SK-N-SH (cell line): ENCODE measurements around the gene AKAP9. TPM values are rescaled to one million over a fixed set of nuclear protein-coding genes. Genes with fewer than 3 reads are reported as not detected.

Experiments
- CTCF ChIA-PET: fragments of 300-600, 350-600 bp; formaldehyde crosslinking; extraction: SDS; loops from one replicate; lab custom pipeline; 2021; lab: Yijun Ruan, JAX
- POLR2A ChIA-PET: fragments of 350-600 bp; sonication (Branson Sonifier 250); formaldehyde crosslinking; extraction: SDS; loops from one replicate; lab custom pipeline; 2020; ENCODE audit warnings: antibody characterized with exemption, inconsistent platforms; lab: Yijun Ruan, JAX
- DNase-seq: peaks from one replicate; pipeline ENCODE4 v3.0.0; 2012
- H2AFZ ChIP-seq: fragments of 200-600 bp; sonication (generic); 2 replicates; pipeline ENCODE4 v1.8.1; 2016; ENCODE audit warnings: antibody characterized with exemption, mild to moderate bottlenecking, low read depth
- H3F3A ChIP-seq: fragments of 200-600 bp; sonication (generic); replicated peaks from 2 replicates; pipeline ENCODE3; 2016; ENCODE audit warnings: antibody characterized with exemption, mild to moderate bottlenecking; ENCODE audit not compliant: insufficient read depth
- H3K27ac ChIP-seq, 2 experiments: fragments of 200-500 bp in 1 of 2; fragments of 200-600 bp in 1 of 2; sonication (Bioruptor generic) in 1 of 2; sonication (generic), shearing (Covaris generic) in 1 of 2; 2 replicates each; pipeline versions ENCODE4 v1.5.1 to v1.6.1; 2014 to 2016; ENCODE audit warnings: low read depth in 2 of 2, inconsistent platforms in 1 of 2, low read length in 1 of 2, mild to moderate bottlenecking in 1 of 2, mixed read lengths in 1 of 2
- H3K27me3 ChIP-seq: fragments of 200-600 bp; sonication (generic), shearing (Covaris generic); 2 replicates; pipeline ENCODE4 v1.6.1; 2016; ENCODE audit warnings: mixed run types; ENCODE audit not compliant: insufficient read depth
- H3K36me3 ChIP-seq, 2 experiments: fragments of 200-500 bp in 1 of 2; fragments of 200-600 bp in 1 of 2; sonication (Bioruptor generic) in 1 of 2; sonication (generic) in 1 of 2; replicated peaks in 1 of 2; 2 replicates each; pipeline versions ENCODE3 to v1.5.1; 2014 to 2016; ENCODE audit warnings: low read length in 1 of 2, mild to moderate bottlenecking in 1 of 2; ENCODE audit not compliant: insufficient read depth in 2 of 2, control insufficient read depth in 1 of 2
- H3K4me1 ChIP-seq, 2 experiments: fragments of 200-500 bp in 1 of 2; fragments of 200-600 bp in 1 of 2; sonication (Bioruptor generic) in 1 of 2; sonication (generic), shearing (Covaris generic) in 1 of 2; 2 replicates each; pipeline versions ENCODE4 v1.5.1 to v1.6.1; 2014 to 2016; ENCODE audit warnings: low read depth in 1 of 2, low read length in 1 of 2, mixed run types in 1 of 2; ENCODE audit not compliant: insufficient read depth in 2 of 2, control insufficient read depth in 1 of 2
- H3K4me2 ChIP-seq: fragments of 200-600 bp; sonication (generic), shearing (Covaris generic); 2 replicates; pipeline ENCODE4 v1.6.1; 2017; ENCODE audit warnings: mixed run types
- H3K4me3 ChIP-seq, 2 experiments: fragments of 200-500 bp in 1 of 2; fragments of 200-600 bp in 1 of 2; sonication (Bioruptor generic) in 1 of 2; sonication (generic), shearing (Covaris generic) in 1 of 2; 2 replicates each; pipeline versions ENCODE4 v1.5.1 to v1.8.1; 2014 to 2016; ENCODE audit warnings: low read depth in 2 of 2, inconsistent platforms in 1 of 2, low read length in 1 of 2, mild to moderate bottlenecking in 1 of 2, mixed read lengths in 1 of 2, moderate library complexity in 1 of 2
- H3K79me2 ChIP-seq: fragments of 200-600 bp; sonication (generic); 2 replicates; pipeline ENCODE4 v1.8.1; 2017; ENCODE audit warnings: mild to moderate bottlenecking; ENCODE audit not compliant: insufficient read depth
- H3K9ac ChIP-seq: fragments of 200-600 bp; sonication (generic); 2 replicates; pipeline ENCODE4 v1.6.1; 2017; ENCODE audit warnings: mixed run types
- H3K9me2 ChIP-seq: fragments of 200-600 bp; sonication (generic); 2 replicates; pipeline ENCODE4 v1.6.1; 2017; ENCODE audit warnings: mixed run types
- H3K9me3 ChIP-seq: fragments of 200-600 bp; sonication (generic); 2 replicates; pipeline ENCODE4 v1.6.1; 2017; ENCODE audit warnings: mixed run types, mild to moderate bottlenecking, moderate library complexity
- H4K20me1 ChIP-seq: fragments of 200-600 bp; sonication (generic); 2 replicates; pipeline ENCODE4 v1.6.1; 2017; ENCODE audit warnings: mild to moderate bottlenecking, mixed run types; ENCODE audit not compliant: insufficient read depth
- CHD2 ChIP-seq: fragments of 150-350 bp; IDR thresholded peaks from 2 replicates; pipeline ENCODE4 v1.6.1; 2018; ENCODE audit warnings: low read length; ENCODE audit not compliant: partially characterized antibody
- ELF1 ChIP-seq: IDR thresholded peaks from 2 replicates; pipeline ENCODE4 v1.4.0; 2012
- EP300 ChIP-seq, 2 experiments: IDR thresholded peaks; 2 replicates each; pipeline versions ENCODE4 v1.4.0 to v1.6.1; 2012; ENCODE audit warnings: borderline replicate concordance in 1 of 2, low read depth in 1 of 2, low read length in 1 of 2
- EZH2phosphoT487 ChIP-seq: fragments of 200-600 bp; sonication (generic); IDR thresholded peaks from 2 replicates; pipeline ENCODE4 v1.6.1; 2017; ENCODE audit warnings: low read depth, mixed run types, mild to moderate bottlenecking, antibody characterized with exemption, moderate library complexity, borderline replicate concordance
- FOXJ3 ChIP-seq: sonication (generic); formaldehyde crosslinking; IDR thresholded peaks from 2 replicates; pipeline ENCODE4 v1.5.1; 2020; ENCODE audit warnings: mild to moderate bottlenecking, missing genetic modification reagents
- FOXM1 ChIP-seq: IDR thresholded peaks from 2 replicates; pipeline ENCODE4 v1.4.0; 2012; ENCODE audit warnings: low read depth, mild to moderate bottlenecking
- GABPA ChIP-seq: IDR thresholded peaks from 2 replicates; pipeline ENCODE4 v1.4.0; 2012; ENCODE audit warnings: low read depth, mild to moderate bottlenecking
- JUND ChIP-seq: IDR thresholded peaks from 2 replicates; pipeline ENCODE4 v1.4.0; 2012
- NFIC ChIP-seq: IDR thresholded peaks from 2 replicates; pipeline ENCODE4 v1.4.0; 2012; ENCODE audit warnings: borderline replicate concordance
- POLR2AphosphoS5 ChIP-seq: IDR thresholded peaks from 2 replicates; pipeline ENCODE4 v1.6.1; 2012; ENCODE audit warnings: low read depth, low read length
- RCOR1 ChIP-seq: fragments of 150-350 bp; IDR thresholded peaks from 2 replicates; pipeline ENCODE4 v1.6.1; 2017; ENCODE audit warnings: antibody characterized with exemption, low read length
- RXRA ChIP-seq: IDR thresholded peaks from 2 replicates; pipeline ENCODE4 v1.4.0; 2012; ENCODE audit warnings: low read depth, mild to moderate bottlenecking, borderline replicate concordance
- SIN3A ChIP-seq: IDR thresholded peaks from 2 replicates; pipeline ENCODE4 v1.6.1; 2012; ENCODE audit warnings: low read depth, mild to moderate bottlenecking, low read length, moderate library complexity, borderline replicate concordance
- SMC3 ChIP-seq: IDR thresholded peaks from 2 replicates; pipeline ENCODE4 v1.6.1; 2012; ENCODE audit warnings: low read depth, low read length, improper control_type of control experiment
- YY1 ChIP-seq: IDR thresholded peaks from 2 replicates; pipeline ENCODE4 v1.4.0; 2012; ENCODE audit warnings: low read depth, mild to moderate bottlenecking
- WGBS: methylation state at CpG from one replicate; pipeline ENCODE4 v1.1.6; 2017; ENCODE audit warnings: low lambda C conversion rate; 5-methylcytosine and 5-hydroxymethylcytosine counted together
- polyA plus RNA-seq, 3 experiments: library from polyadenylated mRNA; depleted of rRNA; stranded (reverse); fragments of >200 nt; gene quantifications; 2 replicates each; pipeline ENCODE4 v1.2.3, GENCODE V29; 2012
- TF ChIP-seq, protein P1 (sequence below): fragments of 150-350 bp; IDR thresholded peaks from 2 replicates; pipeline ENCODE4 v1.6.1; 2016; ENCODE audit warnings: mild to moderate bottlenecking, low read depth, low read length
- TF ChIP-seq, protein P2 (sequence below): IDR thresholded peaks from 2 replicates; pipeline ENCODE4 v1.4.0; 2012; ENCODE audit warnings: low read depth, borderline replicate concordance
- TF ChIP-seq, protein P3 (sequence below): IDR thresholded peaks from 2 replicates; pipeline ENCODE4 v1.4.0; 2012; ENCODE audit warnings: low read depth, borderline replicate concordance

The AKAP9 gene
- polyA plus RNA-seq, 1 of the 3 experiments (the other 2 are of a cell fraction): 13.1 TPM

DNA sequence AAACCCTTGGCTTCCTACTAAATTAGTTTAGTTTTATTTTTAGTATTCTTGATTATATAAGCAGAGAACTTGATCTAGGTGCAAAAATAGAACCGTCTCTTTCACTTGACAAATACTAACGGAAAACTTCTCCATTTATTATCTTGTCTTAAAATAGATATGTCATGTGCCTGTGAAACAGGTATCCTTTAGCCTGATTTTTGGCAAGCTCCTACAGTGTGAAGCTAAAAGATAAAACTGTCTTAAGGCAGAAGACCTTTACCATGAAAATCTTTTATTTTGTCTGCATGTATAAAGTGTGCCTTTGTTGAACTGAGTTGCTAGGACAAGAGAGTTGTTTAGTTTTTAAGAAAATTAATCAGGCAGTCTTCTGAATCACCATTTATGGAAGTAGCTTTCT lies 103.0 kb downstream of the AKAP9 start:
- WGBS: 96% methylated on average over 2 of the region's 2 CpGs
- no peaks in the 10 kb centered on the region for H3K79me2 ChIP-seq

DNA sequence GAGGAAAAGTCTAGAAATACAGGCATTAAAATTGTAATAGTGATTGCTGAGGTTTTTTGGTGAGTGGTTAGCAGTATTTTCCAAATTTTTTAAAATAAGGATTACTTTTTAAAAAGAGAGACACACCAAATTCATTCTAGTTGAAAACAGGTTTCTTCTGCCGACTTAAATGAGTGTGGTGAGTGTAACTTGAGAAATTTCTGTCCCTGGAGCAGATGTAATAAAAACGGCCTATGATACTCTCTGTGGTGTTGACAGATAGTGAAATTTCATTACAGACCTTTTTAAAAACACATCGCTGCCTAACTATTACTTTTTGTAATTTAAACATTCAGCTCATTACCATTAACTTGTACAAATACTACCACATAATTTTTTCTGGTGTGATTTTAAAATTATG lies 103.5 kb downstream of the AKAP9 start:
- Histone ChIP-seq H3K9ac (no peak overlapping the region), H3K4me3 (no peak overlapping the region), H3K36me3 (peaks cover 82% of the 10 kb centered on the region in 2 experiments), H3K79me2 (no peaks in the 10 kb centered on the region), H3K9me2 (no peaks in the 10 kb centered on the region), H3K27ac (no peak overlapping the region), H3F3A (peaks cover 10% of the 10 kb centered on the region), H3K4me1 (no peaks in the 10 kb centered on the region), H3K4me2 (no peak overlapping the region), H2AFZ (no peak overlapping the region), H3K9me3 (no peaks in the 10 kb centered on the region), H4K20me1 (no peaks in the 10 kb centered on the region), H3K27me3 (no peaks in the 10 kb centered on the region)
- CTCF ChIA-PET: interaction anchor here (0.8 to 1.4 kb wide), 4 partner anchors 19 to 403 kb away, joined by 3 to 4 read pairs (median 4); partner anchors contain the start of gene GATAD1
- POLR2A ChIA-PET: no interaction called here
- DNase-seq: no peak
- WGBS: 58% methylated on average over 3 of the region's 3 CpGs
- no peak for TF ChIP-seq RXRA
- no peak for TF ChIP-seq ELF1
- TF ChIP-seq JUND: no peak
- no peak for TF ChIP-seq NFIC
- TF ChIP-seq EZH2phosphoT487: no peak
- no peak for TF ChIP-seq GABPA
- TF ChIP-seq FOXJ3: no peak
- no peak for TF ChIP-seq SIN3A
- TF ChIP-seq EP300 (IDR thresholded peaks at IDR 0.05; ENCODE audit: borderline replicate concordance in 1 of 2, low read depth in 1 of 2, low read length in 1 of 2): no peak
- TF ChIP-seq, protein P1, sequence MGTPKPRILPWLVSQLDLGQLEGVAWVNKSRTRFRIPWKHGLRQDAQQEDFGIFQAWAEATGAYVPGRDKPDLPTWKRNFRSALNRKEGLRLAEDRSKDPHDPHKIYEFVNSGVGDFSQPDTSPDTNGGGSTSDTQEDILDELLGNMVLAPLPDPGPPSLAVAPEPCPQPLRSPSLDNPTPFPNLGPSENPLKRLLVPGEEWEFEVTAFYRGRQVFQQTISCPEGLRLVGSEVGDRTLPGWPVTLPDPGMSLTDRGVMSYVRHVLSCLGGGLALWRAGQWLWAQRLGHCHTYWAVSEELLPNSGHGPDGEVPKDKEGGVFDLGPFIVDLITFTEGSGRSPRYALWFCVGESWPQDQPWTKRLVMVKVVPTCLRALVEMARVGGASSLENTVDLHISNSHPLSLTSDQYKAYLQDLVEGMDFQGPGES: no peak
- TF ChIP-seq, protein P2, sequence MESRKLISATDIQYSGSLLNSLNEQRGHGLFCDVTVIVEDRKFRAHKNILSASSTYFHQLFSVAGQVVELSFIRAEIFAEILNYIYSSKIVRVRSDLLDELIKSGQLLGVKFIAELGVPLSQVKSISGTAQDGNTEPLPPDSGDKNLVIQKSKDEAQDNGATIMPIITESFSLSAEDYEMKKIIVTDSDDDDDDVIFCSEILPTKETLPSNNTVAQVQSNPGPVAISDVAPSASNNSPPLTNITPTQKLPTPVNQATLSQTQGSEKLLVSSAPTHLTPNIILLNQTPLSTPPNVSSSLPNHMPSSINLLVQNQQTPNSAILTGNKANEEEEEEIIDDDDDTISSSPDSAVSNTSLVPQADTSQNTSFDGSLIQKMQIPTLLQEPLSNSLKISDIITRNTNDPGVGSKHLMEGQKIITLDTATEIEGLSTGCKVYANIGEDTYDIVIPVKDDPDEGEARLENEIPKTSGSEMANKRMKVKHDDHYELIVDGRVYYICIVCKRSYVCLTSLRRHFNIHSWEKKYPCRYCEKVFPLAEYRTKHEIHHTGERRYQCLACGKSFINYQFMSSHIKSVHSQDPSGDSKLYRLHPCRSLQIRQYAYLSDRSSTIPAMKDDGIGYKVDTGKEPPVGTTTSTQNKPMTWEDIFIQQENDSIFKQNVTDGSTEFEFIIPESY: no peak
- no peak for TF ChIP-seq CHD2
- TF ChIP-seq RCOR1: no peak
- no peak for TF ChIP-seq YY1
- TF ChIP-seq SMC3: no peak

More for the DNA sequence above, 103.0 kb downstream of the AKAP9 start:
- Histone ChIP-seq H3K36me3 (peaks cover 82 to 84% of the 10 kb centered on the region in 2 experiments), H2AFZ (no peak overlapping the region), H3K27me3 (no peaks in the 10 kb centered on the region), H3K4me3 (no peak overlapping the region), H3K4me1 (no peaks in the 10 kb centered on the region), H3K9ac (no peak overlapping the region), H3K9me3 (no peaks in the 10 kb centered on the region), H4K20me1 (no peaks in the 10 kb centered on the region), H3K27ac (no peak overlapping the region), H3F3A (peaks cover 10% of the 10 kb centered on the region)
- CTCF ChIA-PET: interaction anchor here (1.0 kb wide), 1 partner anchor 19 kb away, joined by 4 read pairs; no protein-coding TSS in a partner anchor
- DNase-seq: no peak
- POLR2A ChIA-PET: no interaction called here
- TF ChIP-seq EP300 (IDR thresholded peaks at IDR 0.05; ENCODE audit: borderline replicate concordance in 1 of 2, low read depth in 1 of 2, low read length in 1 of 2) (no peak), NFIC (no peak), POLR2AphosphoS5 (no peak), FOXM1 (no peak), FOXJ3 (no peak)
- TF ChIP-seq, protein P1: no peak
- TF ChIP-seq, protein P3, sequence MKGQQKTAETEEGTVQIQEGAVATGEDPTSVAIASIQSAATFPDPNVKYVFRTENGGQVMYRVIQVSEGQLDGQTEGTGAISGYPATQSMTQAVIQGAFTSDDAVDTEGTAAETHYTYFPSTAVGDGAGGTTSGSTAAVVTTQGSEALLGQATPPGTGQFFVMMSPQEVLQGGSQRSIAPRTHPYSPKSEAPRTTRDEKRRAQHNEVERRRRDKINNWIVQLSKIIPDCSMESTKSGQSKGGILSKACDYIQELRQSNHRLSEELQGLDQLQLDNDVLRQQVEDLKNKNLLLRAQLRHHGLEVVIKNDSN: no peak
- TF ChIP-seq, protein P2: no peak
- TF ChIP-seq, all 33 proteins: peak for 0
- Histone ChIP-seq H3K4me2 (no peak overlapping the region), H3K9me2 (no peaks in the 10 kb centered on the region)
